KBM-7 (cell line): Measurements from ENCODE around the gene RCOR2.
"Not testable (repeated sequence)": the region's sequence is repeated elsewhere in the genome, so short reads cannot be mapped to it uniquely, and the experiment has no call there.

Experiments
- DNase-seq: peaks from one replicate; pipeline ENCODE4 v3.0.0-alpha.2; 2015
- in situ Hi-C: fragments of 300-500 bp; cut with MboI; formaldehyde crosslinking; loops from 2 replicates; pipeline ENCODE4 v1.14.3; 2020; ENCODE audit warnings: low sequenced_read_pairs, low pct_unique_long_range_greater_than_20kb, mixed read lengths

The RCOR2 gene

GRCh38 chr11:63866211-63866610, 50.8 kb downstream of the RCOR2 start:
- in situ Hi-C loops: no loop called here
- peak; percentile 57 for DNase-seq

- DNase-seq, in situ Hi-C loops: not testable (repeated sequence)
Measured at GRCh38 chr11:63863620-63864019, 53.3 kb downstream of the RCOR2 start.

GRCh38 chr11:63862923-63863322, 54.0 kb downstream of the RCOR2 start:
- in situ Hi-C loops: no loop called here
- DNase-seq: peak; percentile 49
